Measurements from ENCODE around the gene BAIAP2L2. TPM values are rescaled to one million over a fixed set of nuclear protein-coding genes. Genes with fewer than 3 reads are reported as not detected.

BAIAP2L2 gene
- total RNA-seq, 1 donor from 2014 or later = 0.86 TPM

DNA sequence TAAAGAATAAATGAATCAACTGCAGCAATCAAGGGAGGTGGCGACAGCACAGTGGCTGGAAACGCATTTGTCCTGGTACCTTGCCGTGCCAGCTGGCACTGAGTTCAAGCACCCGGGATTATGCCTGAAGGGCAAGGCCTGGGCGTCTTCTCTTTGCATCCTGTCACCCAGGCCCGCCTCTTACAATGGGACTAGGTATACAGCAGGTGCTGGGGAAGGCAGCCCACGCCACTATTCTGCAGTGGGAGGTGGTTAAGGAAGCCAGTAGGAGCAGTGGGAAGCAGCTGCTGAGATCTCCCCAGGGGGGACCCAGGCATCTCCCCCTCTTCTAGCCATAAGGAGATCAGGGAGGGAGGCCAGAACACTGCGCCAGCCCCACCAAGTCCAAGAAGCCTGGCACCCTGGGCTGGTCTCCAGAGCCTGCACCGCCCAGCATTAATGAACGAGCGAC is 15.3 kb upstream of the BAIAP2L2 start:
- H3K4me1 ChIP-seq = no peaks in the 10 kb centered on the region
- H4K20me1 ChIP-seq (ENCODE audit: low read depth) = no peaks in the 10 kb centered on the region
- Mint-ChIP-seq H3K27ac (no peak overlapping the region), H3K4me1 (no peaks in the 10 kb centered on the region), H3K36me3 (no peaks in the 10 kb centered on the region), H3K9me3 (no peaks in the 10 kb centered on the region), H3K27me3 (ENCODE audit: insufficient read depth, low read depth) (peaks cover 2% of the 10 kb centered on the region), H3K4me3 (no peak overlapping the region)
- TF ChIP-seq EZH2 (IDR thresholded peaks at IDR 0.05) = no peak
- no peak for TF ChIP-seq EZH2phosphoT487 (IDR thresholded peaks at IDR 0.05)
- TF ChIP-seq, protein P1, sequence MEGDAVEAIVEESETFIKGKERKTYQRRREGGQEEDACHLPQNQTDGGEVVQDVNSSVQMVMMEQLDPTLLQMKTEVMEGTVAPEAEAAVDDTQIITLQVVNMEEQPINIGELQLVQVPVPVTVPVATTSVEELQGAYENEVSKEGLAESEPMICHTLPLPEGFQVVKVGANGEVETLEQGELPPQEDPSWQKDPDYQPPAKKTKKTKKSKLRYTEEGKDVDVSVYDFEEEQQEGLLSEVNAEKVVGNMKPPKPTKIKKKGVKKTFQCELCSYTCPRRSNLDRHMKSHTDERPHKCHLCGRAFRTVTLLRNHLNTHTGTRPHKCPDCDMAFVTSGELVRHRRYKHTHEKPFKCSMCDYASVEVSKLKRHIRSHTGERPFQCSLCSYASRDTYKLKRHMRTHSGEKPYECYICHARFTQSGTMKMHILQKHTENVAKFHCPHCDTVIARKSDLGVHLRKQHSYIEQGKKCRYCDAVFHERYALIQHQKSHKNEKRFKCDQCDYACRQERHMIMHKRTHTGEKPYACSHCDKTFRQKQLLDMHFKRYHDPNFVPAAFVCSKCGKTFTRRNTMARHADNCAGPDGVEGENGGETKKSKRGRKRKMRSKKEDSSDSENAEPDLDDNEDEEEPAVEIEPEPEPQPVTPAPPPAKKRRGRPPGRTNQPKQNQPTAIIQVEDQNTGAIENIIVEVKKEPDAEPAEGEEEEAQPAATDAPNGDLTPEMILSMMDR (IDR thresholded peaks at IDR 0.05) = no peak
- no peaks in the 10 kb centered on the region for H3K36me3 ChIP-seq
- no peak overlapping the region for H2AFZ ChIP-seq (replicated peaks)
- H3K4me2 ChIP-seq = no peak overlapping the region
- no peak for DNase-seq (ENCODE audit: low spot score)
- no peak overlapping the region for H3K4me3 ChIP-seq
- no peaks in the 10 kb centered on the region for H3K27me3 ChIP-seq
- H3K79me2 ChIP-seq (ENCODE audit: low read depth) = no peaks in the 10 kb centered on the region
- H3K27ac ChIP-seq = no peak overlapping the region
- H3K9ac ChIP-seq = no peak overlapping the region
- no peaks in the 10 kb centered on the region for H3K9me3 ChIP-seq (ENCODE audit: low read depth)
- no peaks in the 10 kb centered on the region for H3F3A ChIP-seq (ENCODE audit: low read depth)

DNA sequence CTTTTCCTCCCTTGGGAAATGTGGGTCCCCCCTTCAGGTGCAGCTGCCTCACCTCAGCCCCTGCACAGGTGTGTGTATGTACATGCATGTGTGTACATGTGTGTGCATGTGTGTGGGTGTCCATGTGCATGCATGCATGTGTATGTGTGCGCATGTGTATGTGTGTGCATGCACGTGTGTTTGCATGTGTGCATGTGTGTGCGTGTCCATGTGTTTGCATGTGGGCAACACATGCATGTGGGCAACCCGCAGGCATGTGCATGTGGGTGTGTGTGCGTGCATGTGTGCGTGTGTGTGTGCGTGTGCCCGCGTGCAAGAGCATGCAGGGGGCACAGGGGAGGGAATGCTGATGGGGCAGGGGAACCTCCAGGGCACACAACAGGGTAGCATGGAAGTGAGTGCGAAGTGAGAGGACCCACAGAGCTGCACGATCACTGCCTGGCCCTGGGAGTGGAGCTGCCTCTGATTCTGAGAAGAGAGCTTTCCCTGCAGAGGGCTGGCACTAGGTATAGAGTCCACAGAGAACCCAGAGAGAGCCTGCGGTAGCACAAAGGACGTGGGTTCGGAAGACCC is 14.6 kb upstream of the BAIAP2L2 start:
- Histone ChIP-seq H4K20me1 (ENCODE audit: low read depth) (no peaks in the 10 kb centered on the region), H3K27me3 (no peaks in the 10 kb centered on the region), H3K4me1 (no peaks in the 10 kb centered on the region), H3K9me3 (ENCODE audit: low read depth) (no peaks in the 10 kb centered on the region), H3K36me3 (no peaks in the 10 kb centered on the region), H3K4me3 (no peak overlapping the region), H3F3A (ENCODE audit: low read depth) (no peaks in the 10 kb centered on the region), H3K4me2 (no peak overlapping the region), H3K9ac (no peak overlapping the region), H3K27ac (no peak overlapping the region), H2AFZ (replicated peaks) (no peak overlapping the region), H3K79me2 (ENCODE audit: low read depth) (no peaks in the 10 kb centered on the region)
- Mint-ChIP-seq H3K4me1 (no peaks in the 10 kb centered on the region), H3K27ac (peak overlapping the region; percentile 82), H3K9me3 (no peaks in the 10 kb centered on the region), H3K4me3 (no peak overlapping the region), H3K27me3 (ENCODE audit: insufficient read depth, low read depth) (peaks cover 2% of the 10 kb centered on the region), H3K36me3 (no peaks in the 10 kb centered on the region)
- DNase-seq (ENCODE audit: low spot score) = no peak
- TF ChIP-seq EZH2phosphoT487 (IDR thresholded peaks at IDR 0.05) (no peak), EZH2 (IDR thresholded peaks at IDR 0.05) (no peak)
- TF ChIP-seq, protein P1 (IDR thresholded peaks at IDR 0.05) = no peak

DNA sequence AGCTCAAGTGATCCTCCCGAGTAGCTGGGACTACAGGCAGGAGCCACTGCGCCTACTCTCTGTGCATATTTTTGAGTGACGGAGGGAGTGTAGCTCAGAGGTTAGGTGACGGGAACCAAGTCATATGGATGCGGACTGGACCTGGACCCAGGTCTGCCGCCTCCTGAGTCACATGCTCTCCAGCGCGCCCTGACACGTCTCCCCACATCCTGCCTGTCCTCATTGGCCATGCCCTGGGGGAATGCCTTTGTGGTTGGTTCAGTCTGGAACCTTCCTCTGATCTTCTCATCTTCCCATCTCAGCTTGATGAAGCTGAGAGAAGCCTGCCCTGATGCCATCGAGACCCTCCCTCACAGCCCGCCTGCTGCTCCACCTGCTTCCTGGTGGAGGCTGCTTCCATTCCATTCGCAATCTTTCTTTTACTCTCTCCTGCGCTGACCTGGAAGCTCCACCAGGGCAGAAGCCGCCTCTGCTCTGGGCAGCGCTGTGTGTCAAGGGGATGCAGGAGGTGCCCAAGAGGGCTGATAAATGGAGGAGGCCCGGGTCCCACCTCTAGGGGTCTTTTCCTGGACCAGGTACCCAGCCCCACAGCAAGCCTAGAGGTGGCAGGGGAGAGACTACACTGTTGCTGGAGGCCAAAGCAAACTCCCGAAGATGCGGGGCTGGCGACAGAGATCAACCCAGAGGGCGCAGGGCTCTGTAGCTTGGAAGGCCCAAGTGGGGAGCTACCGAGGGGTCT is 13.9 kb upstream of the BAIAP2L2 start:
- Histone ChIP-seq H3K4me3 (no peak overlapping the region), H3K36me3 (no peaks in the 10 kb centered on the region), H4K20me1 (ENCODE audit: low read depth) (no peaks in the 10 kb centered on the region), H3K9ac (no peak overlapping the region), H3K79me2 (ENCODE audit: low read depth) (no peaks in the 10 kb centered on the region), H3F3A (ENCODE audit: low read depth) (no peaks in the 10 kb centered on the region), H2AFZ (replicated peaks) (no peak overlapping the region), H3K4me1 (no peaks in the 10 kb centered on the region), H3K27me3 (no peaks in the 10 kb centered on the region), H3K9me3 (ENCODE audit: low read depth) (no peaks in the 10 kb centered on the region), H3K27ac (peak overlapping the region; percentile 3), H3K4me2 (no peak overlapping the region)
- Mint-ChIP-seq H3K27ac (peak overlapping the region; percentile 34), H3K4me1 (no peaks in the 10 kb centered on the region), H3K9me3 (no peaks in the 10 kb centered on the region), H3K4me3 (no peak overlapping the region), H3K27me3 (ENCODE audit: insufficient read depth, low read depth) (peaks cover 2% of the 10 kb centered on the region), H3K36me3 (no peaks in the 10 kb centered on the region)
- TF ChIP-seq EZH2 (IDR thresholded peaks at IDR 0.05) (no peak), EZH2phosphoT487 (IDR thresholded peaks at IDR 0.05) (no peak)
- TF ChIP-seq, protein P1 (IDR thresholded peaks at IDR 0.05) = peak; percentile 21
- peak; percentile 45 for DNase-seq (ENCODE audit: low spot score)

Data from neural progenitor cell (in vitro differentiated cells).